A549 (cell line): ENCODE measurements around the gene GTF2F1. TPM values are rescaled to one million over a fixed set of nuclear protein-coding genes. Genes with fewer than 3 reads are reported as not detected.

Experiments
- ATAC-seq, 2 experiments: fragments of 200-7000 bp in 1 of 2; fragments of >200 bp in 1 of 2; cut with Nextera tagmentation in 1 of 2; cut with Tn5 transposase in 1 of 2; 3 replicates each; pipeline versions ENCODE4 v1.8.0 to v1.9.1; 2018 to 2020; ENCODE audit warnings: mild to moderate bottlenecking in 1 of 2, moderate library complexity in 1 of 2
- CTCF ChIA-PET: fragments of 300-600 bp; sonication (Branson Sonifier 250); formaldehyde crosslinking; extraction: SDS; loops from one replicate; lab custom pipeline; 2021; ENCODE audit warnings: antibody characterized with exemption, inconsistent platforms; lab: Yijun Ruan, JAX
- POLR2A ChIA-PET: fragments of 350-600 bp; formaldehyde crosslinking; extraction: SDS; loops from one replicate; lab custom pipeline; 2021; ENCODE audit warnings: antibody characterized with exemption, inconsistent platforms; lab: Yijun Ruan, JAX
- DNase-seq, 2 experiments: peaks; one replicate each; pipeline versions ENCODE4 v3.0.0 to v3.0.0-alpha.2; 2011 to 2016; ENCODE audit warnings: low read depth in 1 of 2, low spot score in 1 of 2
- FAIRE-seq: peaks from 2 replicates; lab custom pipeline; 2011; peaks lifted over from hg19 to GRCh38; lab: Jason Lieb, UNC
- H3K27ac ChIP-seq, 2 experiments: fragments of >200 bp; sonication (Bioruptor Twin); formaldehyde crosslinking; 3 replicates each; pipeline ENCODE4 v1.5.1; 2016 to 2017
- H3K4me1 ChIP-seq: fragments of >200 bp; sonication (Bioruptor Twin); formaldehyde crosslinking; 3 replicates; pipeline ENCODE4 v1.6.1; 2016
- H3K4me2 ChIP-seq: fragments of >200 bp; sonication (Bioruptor Twin); formaldehyde crosslinking; 3 replicates; pipeline ENCODE4 v1.6.1; 2016
- H3K4me3 ChIP-seq: fragments of >200 bp; sonication (Bioruptor Twin); formaldehyde crosslinking; 3 replicates; pipeline ENCODE4 v1.5.1; 2016
- H3K9me3 ChIP-seq: fragments of >200 bp; sonication (Bioruptor Twin); formaldehyde crosslinking; 3 replicates; pipeline ENCODE4 v1.6.1; 2016
- CHD2 ChIP-seq: fragments of 150-350 bp; IDR thresholded peaks from 2 replicates; pipeline ENCODE4 v1.6.1; 2014; ENCODE audit warnings: low read length; ENCODE audit not compliant: partially characterized antibody
- ESRRA ChIP-seq: fragments of 150-350 bp; IDR thresholded peaks from 2 replicates; pipeline ENCODE4 v1.6.1; 2014; ENCODE audit warnings: mild to moderate bottlenecking, low read length, borderline replicate concordance
- FOXS1 ChIP-seq: fragments of 250-450 bp; sonication (Bioruptor Pico); IDR thresholded peaks from 2 replicates; pipeline ENCODE4 v1.5.0; 2020; ENCODE audit warnings: mild to moderate bottlenecking, moderate library complexity
- GATA3 ChIP-seq: IDR thresholded peaks from 2 replicates; pipeline ENCODE4 v1.6.1; 2012; ENCODE audit warnings: borderline replicate concordance
- HEYL ChIP-seq: fragments of 250-450 bp; sonication (Bioruptor Pico); IDR thresholded peaks from 2 replicates; pipeline ENCODE4 v1.8.0; 2021; ENCODE audit warnings: mild to moderate bottlenecking, moderate library complexity
- HOXB13 ChIP-seq: fragments of 250-450 bp; sonication (Bioruptor Pico); IDR thresholded peaks from 2 replicates; pipeline ENCODE4 v1.5.0; 2020; ENCODE audit warnings: low read depth, mild to moderate bottlenecking, moderate library complexity
- HOXB5 ChIP-seq: fragments of 250-450 bp; sonication (Bioruptor Pico); IDR thresholded peaks from 2 replicates; pipeline ENCODE4 v1.5.0; 2020; ENCODE audit warnings: mild to moderate bottlenecking, moderate library complexity
- JUNB ChIP-seq: fragments of >200 bp; sonication (Bioruptor Twin); formaldehyde crosslinking; IDR thresholded peaks from 2 replicates; pipeline ENCODE4 v1.6.1; 2016
- MAZ ChIP-seq: fragments of 150-350 bp; IDR thresholded peaks from 2 replicates; pipeline ENCODE4 v1.6.1; 2014; ENCODE audit warnings: antibody characterized with exemption, low read depth, low read length, borderline replicate concordance
- NR3C1 ChIP-seq: fragments of >200 bp; sonication (Bioruptor Twin); formaldehyde crosslinking; IDR thresholded peaks from 3 replicates; pipeline ENCODE4 v1.6.1; 2017
- POLR2A ChIP-seq: IDR thresholded peaks from 2 replicates; pipeline ENCODE4 v1.6.1; 2012; ENCODE audit warnings: mild to moderate bottlenecking, low read length
- RCOR1 ChIP-seq: fragments of 150-350 bp; IDR thresholded peaks from 2 replicates; pipeline ENCODE4 v1.6.1; 2014; ENCODE audit warnings: antibody characterized with exemption, low read length, low read depth
- RNF2 ChIP-seq: fragments of 200-600 bp; sonication (generic); IDR thresholded peaks from 2 replicates; pipeline ENCODE4 v1.6.1; 2016; ENCODE audit warnings: low read depth, mild to moderate bottlenecking, antibody characterized with exemption, moderate library complexity, borderline replicate concordance
- SMC3 ChIP-seq: fragments of >200 bp; sonication (Bioruptor Twin); formaldehyde crosslinking; IDR thresholded peaks from 3 replicates; pipeline ENCODE4 v1.6.1; 2018; ENCODE audit warnings: inconsistent platforms
- TFCP2L1 ChIP-seq: fragments of 250-450 bp; sonication (Bioruptor Pico); IDR thresholded peaks from 2 replicates; pipeline ENCODE4 v1.5.0; 2021; ENCODE audit warnings: mild to moderate bottlenecking
- ZC3H11A ChIP-seq: fragments of 450-650 bp; IDR thresholded peaks from 2 replicates; pipeline ENCODE4 v1.6.1; 2014; ENCODE audit warnings: antibody characterized with exemption, mild to moderate bottlenecking
- WGBS: methylation state at CpG from one replicate; pipeline ENCODE4 v1.1.6; 2017; ENCODE audit errors: missing lambda C conversion rate; 5-methylcytosine and 5-hydroxymethylcytosine counted together
- polyA plus RNA-seq, 4 experiments: library from polyadenylated mRNA; depleted of rRNA in 3 of 4; stranded (reverse); fragments of >200 nt; fragmentation: RNase III in 1 of 4; extraction: RNeasy Plus Mini Kit Qiagen cat#74134 plus additional on column Dnase treatment in 1 of 4; gene quantifications; 2 replicates in 3 of 4; 3 replicates in 1 of 4; pipeline ENCODE4 v1.2.3, GENCODE V29; 2011 to 2017
- TF ChIP-seq, protein P1 (sequence below): fragments of 250-450 bp; sonication (Bioruptor Pico); IDR thresholded peaks from 2 replicates; pipeline ENCODE4 v1.5.0; 2021; ENCODE audit warnings: mild to moderate bottlenecking, moderate library complexity, borderline replicate concordance
- TF ChIP-seq, protein P2 (sequence below): fragments of >200 bp; sonication (Bioruptor Twin); formaldehyde crosslinking; IDR thresholded peaks from 3 replicates; pipeline ENCODE4 v1.5.1; 2016
- TF ChIP-seq, protein P3 (sequence below): fragments of >200 bp; sonication (Bioruptor Twin); formaldehyde crosslinking; IDR thresholded peaks from 2 replicates; pipeline ENCODE4 v1.6.1; 2016
- TF ChIP-seq, protein P4 (sequence below): fragments of 200-600 bp; sonication (generic); IDR thresholded peaks from 2 replicates; pipeline ENCODE4 v1.6.1; 2016; ENCODE audit warnings: antibody characterized with exemption, mild to moderate bottlenecking, moderate library complexity

Gene GTF2F1
- polyA plus RNA-seq, 2 of the 4 experiments (the other 2 are of a cell fraction) = 39.0 to 75.3 TPM

DNA sequence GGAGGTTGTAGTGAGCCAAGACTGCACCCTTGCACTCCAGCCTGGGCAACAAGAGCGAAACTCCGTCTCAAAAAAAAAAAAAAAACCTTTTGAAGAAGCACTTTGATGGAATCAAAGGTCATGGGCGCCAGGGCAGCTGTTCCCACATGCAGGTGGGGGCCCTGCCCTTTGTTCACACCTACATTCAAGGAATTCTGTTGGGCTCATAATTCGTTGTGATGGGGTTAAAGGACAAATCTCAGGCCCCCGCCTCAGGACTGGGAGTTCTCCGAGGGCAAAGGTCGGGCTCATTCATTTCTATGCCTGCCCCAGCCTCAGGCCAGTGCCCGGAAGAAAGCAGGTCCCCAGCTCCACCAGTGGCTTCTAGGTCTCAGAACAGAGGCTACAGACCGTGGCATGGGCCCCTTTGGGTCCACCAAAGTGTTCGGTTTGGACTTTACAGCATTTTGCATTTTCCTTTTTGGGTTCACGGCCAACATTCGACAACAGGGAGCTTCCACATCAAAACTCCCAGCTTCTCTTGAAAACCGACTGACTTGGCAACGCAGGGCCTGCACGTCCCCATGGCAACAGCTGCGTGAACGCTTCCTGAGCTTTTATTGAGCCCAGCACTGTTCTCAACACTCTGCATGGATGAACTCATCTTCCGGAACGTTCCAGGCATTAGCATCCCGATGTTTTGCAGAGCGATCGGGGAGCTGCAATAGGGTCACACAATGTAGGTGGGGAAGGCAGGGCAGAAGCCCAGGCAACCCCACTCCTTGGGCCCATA lies 10.1 kb upstream of the GTF2F1 start:
- H3K27ac ChIP-seq = no peak overlapping the region
- WGBS = 77% methylated on average over 22 of the region's 22 CpGs
- H3K9me3 ChIP-seq = no peaks in the 10 kb centered on the region
- ChIA-PET POLR2A (interaction anchor here (1.2 kb wide), 1 partner anchor 9 kb away, joined by 4 read pairs; no protein-coding TSS in a partner anchor), CTCF (interaction anchor here (0.6 to 1.4 kb wide), 3 partner anchors 9 to 17 kb away, joined by 3 to 4 read pairs (median 3); no protein-coding TSS in a partner anchor)
- TF ChIP-seq, protein P1, sequence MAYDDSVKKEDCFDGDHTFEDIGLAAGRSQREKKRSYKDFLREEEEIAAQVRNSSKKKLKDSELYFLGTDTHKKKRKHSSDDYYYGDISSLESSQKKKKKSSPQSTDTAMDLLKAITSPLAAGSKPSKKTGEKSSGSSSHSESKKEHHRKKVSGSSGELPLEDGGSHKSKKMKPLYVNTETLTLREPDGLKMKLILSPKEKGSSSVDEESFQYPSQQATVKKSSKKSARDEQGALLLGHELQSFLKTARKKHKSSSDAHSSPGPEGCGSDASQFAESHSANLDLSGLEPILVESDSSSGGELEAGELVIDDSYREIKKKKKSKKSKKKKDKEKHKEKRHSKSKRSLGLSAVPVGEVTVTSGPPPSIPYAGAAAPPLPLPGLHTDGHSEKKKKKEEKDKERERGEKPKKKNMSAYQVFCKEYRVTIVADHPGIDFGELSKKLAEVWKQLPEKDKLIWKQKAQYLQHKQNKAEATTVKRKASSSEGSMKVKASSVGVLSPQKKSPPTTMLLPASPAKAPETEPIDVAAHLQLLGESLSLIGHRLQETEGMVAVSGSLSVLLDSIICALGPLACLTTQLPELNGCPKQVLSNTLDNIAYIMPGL (CRISPR knock-in tag) = no peak
- TF ChIP-seq ESRRA (no peak), TFCP2L1 (CRISPR knock-in tag) (no peak)
- no peaks in the 10 kb centered on the region for H3K4me1 ChIP-seq
- FAIRE-seq (no peak), DNase-seq (no peak), ATAC-seq (no peak)
- H3K4me2 ChIP-seq = no peak overlapping the region
- H3K4me3 ChIP-seq = no peak overlapping the region

DNA sequence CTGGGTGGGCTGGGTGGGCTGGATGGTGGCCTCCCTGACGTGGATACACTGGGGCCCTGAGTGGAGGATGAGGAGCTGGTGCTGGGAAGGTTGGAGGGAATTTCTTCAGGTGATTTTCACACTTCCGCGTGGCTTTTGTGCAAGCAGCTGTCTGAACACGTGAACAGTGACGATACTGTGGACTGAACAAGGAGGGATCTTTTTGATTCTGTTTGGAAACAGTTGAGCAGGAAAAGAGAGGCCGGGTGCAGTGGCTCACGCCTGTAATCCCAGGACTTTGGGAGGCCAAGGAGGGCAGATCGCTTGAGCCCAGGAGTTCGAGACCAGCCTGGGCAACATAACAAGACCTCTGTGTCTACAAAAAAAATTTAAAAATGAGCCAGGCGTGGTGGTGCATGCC lies 9.1 kb upstream of the GTF2F1 start:
- whole genome bisulfite sequencing = 82% methylated on average over 10 of the region's 10 CpGs
- DNase-seq (no peak), FAIRE-seq (no peak), ATAC-seq (no peak)
- Histone ChIP-seq H3K4me3 (no peak overlapping the region), H3K4me1 (no peaks in the 10 kb centered on the region), H3K9me3 (no peaks in the 10 kb centered on the region), H3K4me2 (no peak overlapping the region), H3K27ac (no peak overlapping the region)
- POLR2A ChIA-PET = no interaction called here
- TF ChIP-seq HOXB5 (CRISPR knock-in tag) (no peak), FOXS1 (CRISPR knock-in tag) (no peak), HOXB13 (CRISPR knock-in tag) (no peak), CHD2 (no peak), MAZ (no peak), NR3C1 (no peak), RNF2 (no peak), GATA3 (no peak), POLR2A (no peak), RCOR1 (no peak), HEYL (CRISPR knock-in tag) (no peak), SMC3 (no peak), TFCP2L1 (CRISPR knock-in tag) (no peak), JUNB (no peak), ZC3H11A (no peak)
- TF ChIP-seq, protein P2, sequence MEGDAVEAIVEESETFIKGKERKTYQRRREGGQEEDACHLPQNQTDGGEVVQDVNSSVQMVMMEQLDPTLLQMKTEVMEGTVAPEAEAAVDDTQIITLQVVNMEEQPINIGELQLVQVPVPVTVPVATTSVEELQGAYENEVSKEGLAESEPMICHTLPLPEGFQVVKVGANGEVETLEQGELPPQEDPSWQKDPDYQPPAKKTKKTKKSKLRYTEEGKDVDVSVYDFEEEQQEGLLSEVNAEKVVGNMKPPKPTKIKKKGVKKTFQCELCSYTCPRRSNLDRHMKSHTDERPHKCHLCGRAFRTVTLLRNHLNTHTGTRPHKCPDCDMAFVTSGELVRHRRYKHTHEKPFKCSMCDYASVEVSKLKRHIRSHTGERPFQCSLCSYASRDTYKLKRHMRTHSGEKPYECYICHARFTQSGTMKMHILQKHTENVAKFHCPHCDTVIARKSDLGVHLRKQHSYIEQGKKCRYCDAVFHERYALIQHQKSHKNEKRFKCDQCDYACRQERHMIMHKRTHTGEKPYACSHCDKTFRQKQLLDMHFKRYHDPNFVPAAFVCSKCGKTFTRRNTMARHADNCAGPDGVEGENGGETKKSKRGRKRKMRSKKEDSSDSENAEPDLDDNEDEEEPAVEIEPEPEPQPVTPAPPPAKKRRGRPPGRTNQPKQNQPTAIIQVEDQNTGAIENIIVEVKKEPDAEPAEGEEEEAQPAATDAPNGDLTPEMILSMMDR = no peak
- TF ChIP-seq, protein P3, sequence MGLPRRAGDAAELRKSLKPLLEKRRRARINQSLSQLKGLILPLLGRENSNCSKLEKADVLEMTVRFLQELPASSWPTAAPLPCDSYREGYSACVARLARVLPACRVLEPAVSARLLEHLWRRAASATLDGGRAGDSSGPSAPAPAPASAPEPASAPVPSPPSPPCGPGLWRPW = no peak
- TF ChIP-seq, protein P4, sequence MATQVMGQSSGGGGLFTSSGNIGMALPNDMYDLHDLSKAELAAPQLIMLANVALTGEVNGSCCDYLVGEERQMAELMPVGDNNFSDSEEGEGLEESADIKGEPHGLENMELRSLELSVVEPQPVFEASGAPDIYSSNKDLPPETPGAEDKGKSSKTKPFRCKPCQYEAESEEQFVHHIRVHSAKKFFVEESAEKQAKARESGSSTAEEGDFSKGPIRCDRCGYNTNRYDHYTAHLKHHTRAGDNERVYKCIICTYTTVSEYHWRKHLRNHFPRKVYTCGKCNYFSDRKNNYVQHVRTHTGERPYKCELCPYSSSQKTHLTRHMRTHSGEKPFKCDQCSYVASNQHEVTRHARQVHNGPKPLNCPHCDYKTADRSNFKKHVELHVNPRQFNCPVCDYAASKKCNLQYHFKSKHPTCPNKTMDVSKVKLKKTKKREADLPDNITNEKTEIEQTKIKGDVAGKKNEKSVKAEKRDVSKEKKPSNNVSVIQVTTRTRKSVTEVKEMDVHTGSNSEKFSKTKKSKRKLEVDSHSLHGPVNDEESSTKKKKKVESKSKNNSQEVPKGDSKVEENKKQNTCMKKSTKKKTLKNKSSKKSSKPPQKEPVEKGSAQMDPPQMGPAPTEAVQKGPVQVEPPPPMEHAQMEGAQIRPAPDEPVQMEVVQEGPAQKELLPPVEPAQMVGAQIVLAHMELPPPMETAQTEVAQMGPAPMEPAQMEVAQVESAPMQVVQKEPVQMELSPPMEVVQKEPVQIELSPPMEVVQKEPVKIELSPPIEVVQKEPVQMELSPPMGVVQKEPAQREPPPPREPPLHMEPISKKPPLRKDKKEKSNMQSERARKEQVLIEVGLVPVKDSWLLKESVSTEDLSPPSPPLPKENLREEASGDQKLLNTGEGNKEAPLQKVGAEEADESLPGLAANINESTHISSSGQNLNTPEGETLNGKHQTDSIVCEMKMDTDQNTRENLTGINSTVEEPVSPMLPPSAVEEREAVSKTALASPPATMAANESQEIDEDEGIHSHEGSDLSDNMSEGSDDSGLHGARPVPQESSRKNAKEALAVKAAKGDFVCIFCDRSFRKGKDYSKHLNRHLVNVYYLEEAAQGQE = no peak
- CTCF ChIA-PET = no interaction called here
